H9 (cell line): Measurements from ENCODE around the gene RAPSN. TPM values are rescaled to one million over a fixed set of nuclear protein-coding genes. Genes with fewer than 3 reads are reported as not detected.

ENCODE experiments used
- DNase-seq: peaks from one replicate; pipeline ENCODE4 v3.0.0-alpha.2; 2017
- H2AFZ ChIP-seq: one replicate; pipeline ENCODE4 v1.6.1; 2013; ENCODE audit warnings: mild to moderate bottlenecking, low read length, control low read depth, moderate library complexity
- H2AK5ac ChIP-seq: 2 replicates; pipeline ENCODE4 v1.6.1; 2013; ENCODE audit warnings: low read length, control low read depth, mixed read lengths; ENCODE audit not compliant: insufficient read length
- H2BK120ac ChIP-seq: one replicate; pipeline ENCODE4 v1.6.1; 2013; ENCODE audit warnings: low read depth, mild to moderate bottlenecking, low read length, control low read depth, inconsistent platforms; ENCODE audit not compliant: poor library complexity, severe bottlenecking
- H2BK12ac ChIP-seq: 2 replicates; pipeline ENCODE4 v1.6.1; 2013; ENCODE audit warnings: low read length, control low read depth, mixed read lengths, low read depth; ENCODE audit not compliant: insufficient read length
- H2BK15ac ChIP-seq: 2 replicates; pipeline ENCODE4 v1.6.1; 2013; ENCODE audit warnings: low read depth, low read length, control low read depth
- H2BK20ac ChIP-seq: one replicate; pipeline ENCODE4 v1.6.1; 2013; ENCODE audit warnings: low read depth, mild to moderate bottlenecking, low read length, control low read depth, inconsistent platforms; ENCODE audit not compliant: poor library complexity, severe bottlenecking
- H2BK5ac ChIP-seq: 2 replicates; pipeline ENCODE4 v1.6.1; 2013; ENCODE audit warnings: low read length, control low read depth, mixed read lengths; ENCODE audit not compliant: insufficient read length
- H3K14ac ChIP-seq: 2 replicates; pipeline ENCODE4 v1.6.1; 2013; ENCODE audit warnings: low read length, control low read depth; ENCODE audit not compliant: insufficient read depth
- H3K18ac ChIP-seq: 2 replicates; pipeline ENCODE4 v1.6.1; 2013; ENCODE audit warnings: low read depth, mild to moderate bottlenecking, mixed read lengths, low read length, control low read depth; ENCODE audit not compliant: insufficient read length
- H3K23ac ChIP-seq: 2 replicates; pipeline ENCODE4 v1.6.1; 2013; ENCODE audit warnings: low read length, control low read depth, mixed read lengths, low read depth; ENCODE audit not compliant: insufficient read length
- H3K23me2 ChIP-seq: 2 replicates; pipeline ENCODE4 v1.6.1; 2013; ENCODE audit warnings: low read depth, mild to moderate bottlenecking, mixed read lengths, low read length, control low read depth; ENCODE audit not compliant: insufficient read length, poor library complexity, severe bottlenecking
- H3K27ac ChIP-seq: 2 replicates; pipeline ENCODE4 v1.5.1; 2013; ENCODE audit warnings: low read length, control low read depth, mixed read lengths, low read depth; ENCODE audit not compliant: insufficient read length
- H3K27me3 ChIP-seq: 2 replicates; pipeline ENCODE4 v1.6.1; 2013; ENCODE audit warnings: low read length, control low read depth, inconsistent platforms; ENCODE audit not compliant: insufficient read depth
- H3K4ac ChIP-seq: 2 replicates; pipeline ENCODE4 v1.6.1; 2013; ENCODE audit warnings: low read depth, mild to moderate bottlenecking, control low read depth, inconsistent platforms, low read length, moderate library complexity
- H3K4me1 ChIP-seq: 2 replicates; pipeline ENCODE4 v1.6.1; 2013; ENCODE audit warnings: low read length, control low read depth, inconsistent platforms; ENCODE audit not compliant: insufficient read depth
- H3K4me2 ChIP-seq: 2 replicates; pipeline ENCODE4 v1.6.1; 2013; ENCODE audit warnings: low read length, control low read depth, mixed read lengths; ENCODE audit not compliant: insufficient read length, insufficient read depth
- H3K56ac ChIP-seq: 2 replicates; pipeline ENCODE4 v1.6.1; 2013; ENCODE audit warnings: low read depth, mild to moderate bottlenecking, mixed read lengths, low read length, control low read depth; ENCODE audit not compliant: insufficient read length
- H3K79me1 ChIP-seq: 2 replicates; pipeline ENCODE4 v1.6.1; 2013; ENCODE audit warnings: low read depth, mild to moderate bottlenecking, moderate library complexity, low read length, control low read depth, inconsistent platforms; ENCODE audit not compliant: insufficient read depth, poor library complexity, severe bottlenecking
- H3K79me2 ChIP-seq: 2 replicates; pipeline ENCODE4 v1.6.1; 2013; ENCODE audit warnings: low read length, control low read depth, inconsistent platforms; ENCODE audit not compliant: insufficient read depth
- H3K9ac ChIP-seq: 2 replicates; pipeline ENCODE4 v1.6.1; 2013; ENCODE audit warnings: low read length, control low read depth, mixed read lengths; ENCODE audit not compliant: insufficient read length; ENCODE audit errors: extremely low read depth
- H3K9me3 ChIP-seq: one replicate; pipeline ENCODE4 v1.6.1; 2013; ENCODE audit warnings: low read depth, low read length, inconsistent platforms; ENCODE audit not compliant: control insufficient read depth
- H3T11ph ChIP-seq: one replicate; pipeline ENCODE4 v1.6.1; 2013; ENCODE audit warnings: mild to moderate bottlenecking, low read length, control low read depth, inconsistent platforms
- H4K20me1 ChIP-seq: one replicate; pipeline ENCODE4 v1.6.1; 2013; ENCODE audit not compliant: control insufficient read depth, insufficient read length, insufficient read depth
- H4K5ac ChIP-seq: 2 replicates; pipeline ENCODE4 v1.6.1; 2013; ENCODE audit warnings: low read depth, mild to moderate bottlenecking, mixed read lengths, low read length, control low read depth; ENCODE audit not compliant: insufficient read length
- H4K8ac ChIP-seq: replicated peaks from 2 replicates; pipeline ENCODE4 v1.6.1; 2013; ENCODE audit warnings: low read length, control low read depth, mixed read lengths, low read depth; ENCODE audit not compliant: insufficient read length
- H4K91ac ChIP-seq: 2 replicates; pipeline ENCODE4 v1.6.1; 2013; ENCODE audit warnings: low read depth, mild to moderate bottlenecking, moderate library complexity, mixed read lengths, low read length, control low read depth; ENCODE audit not compliant: insufficient read length
- H3K27ac Mint-ChIP-seq, 3 experiments: 2 replicates in 2 of 3; 3 replicates in 1 of 3; pipeline ENCODE4 v1.8.0; 2020 to 2021; ENCODE audit warnings: mixed read lengths in 3 of 3, mild to moderate bottlenecking in 1 of 3, moderate library complexity in 1 of 3
- H3K27me3 Mint-ChIP-seq: 2 replicates; pipeline ENCODE4 v1.8.0; 2021; ENCODE audit warnings: low read depth, mild to moderate bottlenecking, moderate library complexity, mixed read lengths
- H3K36me3 Mint-ChIP-seq, 3 experiments: 2 replicates in 2 of 3; 3 replicates in 1 of 3; pipeline ENCODE4 v1.8.0; 2020 to 2021; ENCODE audit warnings: low read depth in 3 of 3, mixed read lengths in 3 of 3; ENCODE audit not compliant: insufficient read depth in 1 of 3
- H3K4me1 Mint-ChIP-seq, 2 experiments: 2 replicates each; pipeline ENCODE4 v1.8.0; 2020; ENCODE audit warnings: mixed read lengths in 2 of 2
- H3K4me3 Mint-ChIP-seq, 2 experiments: 2 replicates in 1 of 2; 3 replicates in 1 of 2; pipeline ENCODE4 v1.8.0; 2020 to 2021; ENCODE audit warnings: mild to moderate bottlenecking in 2 of 2, mixed read lengths in 2 of 2, moderate library complexity in 1 of 2
- H3K9me3 Mint-ChIP-seq, 2 experiments: 2 replicates in 1 of 2; 3 replicates in 1 of 2; pipeline ENCODE4 v1.8.0; 2020; ENCODE audit warnings: mild to moderate bottlenecking in 2 of 2, mixed read lengths in 2 of 2, moderate library complexity in 1 of 2
- WGBS: extraction: QIAGEN DNeasy Blood & Tissue Kit; methylation state at CpG from one replicate; pipeline ENCODE4 v1.1.7; 2013; ENCODE audit warnings: missing lambda C conversion rate, low lambda C conversion rate, mixed read lengths; ENCODE audit not compliant: insufficient read length; ENCODE audit errors: extremely low coverage; 5-methylcytosine and 5-hydroxymethylcytosine counted together
- total RNA-seq: library from RNA; stranded (reverse); gene quantifications from 2 replicates; pipeline ENCODE4 v1.2.1, GENCODE V29; 2021
- TF ChIP-seq, protein P1 (sequence below): fragments of 200-600 bp; sonication (generic); conservative IDR thresholded peaks from 3 replicates; pipeline ENCODE4 v1.8.0; 2021; ENCODE audit warnings: antibody characterized with exemption, mild to moderate bottlenecking

Gene RAPSN
- total RNA-seq, 1 experiment from 2014 or later = 0.48 TPM

- H3K27ac ChIP-seq = no peak overlapping the region
- no peak overlapping the region for H2BK20ac ChIP-seq
- no peak for DNase-seq
- Mint-ChIP-seq H3K4me1 (peaks cover 45 to 58% of the 10 kb centered on the region in 2 experiments), H3K27ac (peak overlapping the region; percentile 36 to 74 (median 56); a peak in 4 of 7 replicates), H3K4me3 (no peak overlapping the region; a peak in 1 of 5 replicates), H3K36me3 (peaks cover 35 to 82% (median 57%) of the 10 kb centered on the region in 3 experiments; a peak in 6 of 7 replicates), H3K9me3 (no peaks in the 10 kb centered on the region), H3K27me3 (no peaks in the 10 kb centered on the region)
- no peak overlapping the region for H3T11ph ChIP-seq
- no peak overlapping the region for H2BK12ac ChIP-seq
- H3K4me1 ChIP-seq = peaks cover 3% of the 10 kb centered on the region; the same call in 1 of the 2 replicates
- no peak overlapping the region for H4K8ac ChIP-seq
- no peak overlapping the region for H3K14ac ChIP-seq
- no CpG with 5 or more reads among the region's 8 CpGs for WGBS
- H3K18ac ChIP-seq = no peak overlapping the region
- no peak overlapping the region for H4K91ac ChIP-seq
- H3K56ac ChIP-seq = no peak overlapping the region
- no peak overlapping the region for H3K4ac ChIP-seq
- no peaks in the 10 kb centered on the region for H3K27me3 ChIP-seq
- no peak overlapping the region for H3K4me2 ChIP-seq
- H3K23me2 ChIP-seq = no peaks in the 10 kb centered on the region
- no peak overlapping the region for H2BK5ac ChIP-seq
- H3K23ac ChIP-seq = no peak overlapping the region
- H3K9ac ChIP-seq = no peak overlapping the region
- H2BK120ac ChIP-seq = no peak overlapping the region
- TF ChIP-seq, protein P1, sequence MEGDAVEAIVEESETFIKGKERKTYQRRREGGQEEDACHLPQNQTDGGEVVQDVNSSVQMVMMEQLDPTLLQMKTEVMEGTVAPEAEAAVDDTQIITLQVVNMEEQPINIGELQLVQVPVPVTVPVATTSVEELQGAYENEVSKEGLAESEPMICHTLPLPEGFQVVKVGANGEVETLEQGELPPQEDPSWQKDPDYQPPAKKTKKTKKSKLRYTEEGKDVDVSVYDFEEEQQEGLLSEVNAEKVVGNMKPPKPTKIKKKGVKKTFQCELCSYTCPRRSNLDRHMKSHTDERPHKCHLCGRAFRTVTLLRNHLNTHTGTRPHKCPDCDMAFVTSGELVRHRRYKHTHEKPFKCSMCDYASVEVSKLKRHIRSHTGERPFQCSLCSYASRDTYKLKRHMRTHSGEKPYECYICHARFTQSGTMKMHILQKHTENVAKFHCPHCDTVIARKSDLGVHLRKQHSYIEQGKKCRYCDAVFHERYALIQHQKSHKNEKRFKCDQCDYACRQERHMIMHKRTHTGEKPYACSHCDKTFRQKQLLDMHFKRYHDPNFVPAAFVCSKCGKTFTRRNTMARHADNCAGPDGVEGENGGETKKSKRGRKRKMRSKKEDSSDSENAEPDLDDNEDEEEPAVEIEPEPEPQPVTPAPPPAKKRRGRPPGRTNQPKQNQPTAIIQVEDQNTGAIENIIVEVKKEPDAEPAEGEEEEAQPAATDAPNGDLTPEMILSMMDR = no peak
- H4K5ac ChIP-seq = no peak overlapping the region
- H3K79me2 ChIP-seq = 0 out of 2 replicates have a peak, but pooled peaks cover 2% of the 10 kb centered on the region
- no peaks in the 10 kb centered on the region for H3K79me1 ChIP-seq
- no peak overlapping the region for H2AK5ac ChIP-seq
- no peak overlapping the region for H2BK15ac ChIP-seq
- H4K20me1 ChIP-seq = no peaks in the 10 kb centered on the region
- no peaks in the 10 kb centered on the region for H3K9me3 ChIP-seq
- H2AFZ ChIP-seq = no peak overlapping the region
Observed at GRCh38 chr11:47468598-47469214, 19.8 kb upstream of the RAPSN start.
